CD14-positive monocyte (primary cell): ENCODE data around the gene UBA1. TPM values are rescaled to one million over a fixed set of nuclear protein-coding genes. Genes with fewer than 3 reads are reported as not detected.

Experiments used
- DNase-seq, 3 donors: peaks; one replicate each; pipeline ENCODE4 v3.0.0-alpha.2; 2011 to 2022
- H2AFZ ChIP-seq: 2 replicates; pipeline ENCODE4 v1.6.0; 2012; ENCODE audit warnings: mild to moderate bottlenecking, low read depth, low read length, inconsistent platforms; ENCODE audit not compliant: insufficient read depth, poor library complexity, severe bottlenecking
- H3K27ac ChIP-seq, 2 donors: 1 replicate in 1 of 2; 2 replicates in 1 of 2; pipeline ENCODE4 v1.5.1; 2012 to 2013; ENCODE audit warnings: low read length in 2 of 2, control low read depth in 1 of 2, inconsistent platforms in 1 of 2, low read depth in 1 of 2, mild to moderate bottlenecking in 1 of 2
- H3K27me3 ChIP-seq, 2 donors: one replicate each; pipeline versions ENCODE4 v1.6.0 to v1.6.1; 2011 to 2013; ENCODE audit warnings: low read length in 2 of 2; ENCODE audit not compliant: control insufficient read depth in 2 of 2, insufficient read depth in 2 of 2
- H3K36me3 ChIP-seq, 2 donors: replicated peaks in 1 of 2; 1 replicate in 1 of 2; 2 replicates in 1 of 2; pipeline versions ENCODE4 v1.5.1 to v1.6.1; 2012 to 2013; ENCODE audit warnings: low read length in 2 of 2, control low read depth in 1 of 2, inconsistent platforms in 1 of 2, mild to moderate bottlenecking in 1 of 2; ENCODE audit not compliant: insufficient read depth in 2 of 2, control insufficient read depth in 1 of 2
- H3K4me1 ChIP-seq, 2 donors: 1 replicate in 1 of 2; 2 replicates in 1 of 2; pipeline versions ENCODE4 v1.5.1 to v1.6.1; 2012 to 2013; ENCODE audit warnings: low read length in 2 of 2, control low read depth in 1 of 2, inconsistent platforms in 1 of 2, mild to moderate bottlenecking in 1 of 2, moderate library complexity in 1 of 2; ENCODE audit not compliant: insufficient read depth in 2 of 2, control insufficient read depth in 1 of 2
- H3K4me2 ChIP-seq: replicated peaks from 2 replicates; pipeline ENCODE3; 2012; ENCODE audit warnings: low read length, moderate library complexity, mild to moderate bottlenecking; ENCODE audit not compliant: poor library complexity, severe bottlenecking; ENCODE audit errors: extremely low read depth
- H3K4me3 ChIP-seq, 3 experiments: fragments of 200-600 bp in 1 of 3; sonication (generic) in 1 of 3; replicated peaks in 1 of 3; 1 replicate in 2 of 3; 2 replicates in 1 of 3; pipeline ENCODE4 v1.5.1; 2011 to 2013; ENCODE audit warnings: low read length in 3 of 3, mild to moderate bottlenecking in 3 of 3, control low read depth in 2 of 3, low read depth in 2 of 3, inconsistent platforms in 1 of 3, moderate library complexity in 1 of 3
- H3K79me2 ChIP-seq: 2 replicates; pipeline ENCODE4 v1.6.0; 2012; ENCODE audit warnings: mild to moderate bottlenecking, control low read depth, inconsistent platforms, low read length, moderate library complexity; ENCODE audit not compliant: insufficient read depth
- H3K9ac ChIP-seq: 2 replicates; pipeline ENCODE4 v1.6.0; 2017; ENCODE audit warnings: low read length, mild to moderate bottlenecking; ENCODE audit not compliant: insufficient read depth, poor library complexity, severe bottlenecking
- H3K9me3 ChIP-seq, 2 donors: replicated peaks in 1 of 2; 1 replicate in 1 of 2; 2 replicates in 1 of 2; pipeline versions ENCODE4 v1.5.1 to v1.6.1; 2012 to 2013; ENCODE audit warnings: low read length in 2 of 2, control low read depth in 1 of 2; ENCODE audit not compliant: control insufficient read depth in 1 of 2, insufficient read depth in 1 of 2
- H4K20me1 ChIP-seq: 2 replicates; pipeline ENCODE4 v1.6.0; 2012; ENCODE audit warnings: mild to moderate bottlenecking, low read length, control low read depth, moderate library complexity; ENCODE audit not compliant: insufficient read depth
- H3K27ac Mint-ChIP-seq, 7 donors: one replicate each; pipeline ENCODE4 v1.8.0; 2020; ENCODE audit warnings: mild to moderate bottlenecking in 7 of 7, mixed read lengths in 7 of 7, moderate library complexity in 6 of 7, inconsistent platforms in 2 of 7
- H3K27me3 Mint-ChIP-seq, 3 donors: one replicate each; pipeline ENCODE4 v1.8.0; 2021 to 2022; ENCODE audit warnings: low read depth in 3 of 3, mild to moderate bottlenecking in 3 of 3, mixed read lengths in 3 of 3, moderate library complexity in 3 of 3, inconsistent platforms in 1 of 3
- H3K36me3 Mint-ChIP-seq, 2 donors: one replicate each; pipeline ENCODE4 v1.8.0; 2020; ENCODE audit warnings: mixed read lengths in 2 of 2, inconsistent platforms in 1 of 2, mild to moderate bottlenecking in 1 of 2
- H3K4me1 Mint-ChIP-seq: one replicate; pipeline ENCODE4 v1.8.0; 2020; ENCODE audit warnings: mild to moderate bottlenecking, mixed read lengths
- H3K4me3 Mint-ChIP-seq, 2 donors: one replicate each; pipeline ENCODE4 v1.8.0; 2020; ENCODE audit warnings: mild to moderate bottlenecking in 2 of 2, mixed read lengths in 2 of 2, moderate library complexity in 1 of 2
- H3K9me3 Mint-ChIP-seq, 7 donors: one replicate each; pipeline ENCODE4 v1.8.0; 2020 to 2022; ENCODE audit warnings: mixed read lengths in 7 of 7, mild to moderate bottlenecking in 6 of 7, moderate library complexity in 6 of 7, inconsistent platforms in 2 of 7
- CTCF ChIP-seq: fragments of 200-600 bp; IDR thresholded peaks from one replicate; pipeline ENCODE4 v1.8.0; 2022; ENCODE audit warnings: antibody characterized with exemption, mild to moderate bottlenecking
- WGBS: methylation state at CpG from one replicate; pipeline ENCODE4 v1.1.5; 2013; ENCODE audit warnings: missing lambda C conversion rate; ENCODE audit not compliant: insufficient coverage; 5-methylcytosine and 5-hydroxymethylcytosine counted together
- intact Hi-C, 2 donors: fragments of 100-400 bp; cut with micrococcal nuclease; formaldehyde crosslinking; loops; one replicate each; pipeline versions ENCODE4 v1.15.0 to v1.15.1; 2023
- polyA plus RNA-seq, 3 donors: library from polyadenylated mRNA; depleted of rRNA in 1 of 3; unstranded in 2 of 3; stranded (reverse) in 1 of 3; fragments of 300-500 nt in 2 of 3; fragments of >200 nt in 1 of 3; fragmentation: Illumina TruSeq in 2 of 3; gene quantifications; 1 replicate in 2 of 3; 2 replicates in 1 of 3; pipeline ENCODE4 v1.2.3, GENCODE V29; 2012 to 2021

The UBA1 gene
- polyA plus RNA-seq, 3 donors = 125 to 157 (median 150) TPM

- H3K4me3 ChIP-seq = no peak overlapping the region
- no peak for TF ChIP-seq CTCF
- no peaks in the 10 kb centered on the region for H3K9me3 Mint-ChIP-seq
- peaks cover 85% of the 10 kb centered on the region for H4K20me1 ChIP-seq
- H3K36me3 Mint-ChIP-seq = peaks cover 65 to 93% of the 10 kb centered on the region in 2 donors
- no peaks in the 10 kb centered on the region for H3K9me3 ChIP-seq
- peaks cover 53% of the 10 kb centered on the region for H3K79me2 ChIP-seq
- no peak for DNase-seq
- H3K27ac Mint-ChIP-seq = peak overlapping the region in 2 of 7 donors; percentile 26 to 33
- H3K4me1 ChIP-seq = peaks cover 28 to 29% of the 10 kb centered on the region in 2 donors
- H3K4me3 Mint-ChIP-seq = no peak overlapping the region
- peaks cover 60 to 78% of the 10 kb centered on the region in 2 donors for H3K36me3 ChIP-seq
- peaks cover 0 to 21% (median 0%) of the 10 kb centered on the region in 3 donors for H3K27me3 Mint-ChIP-seq
- peaks cover 32% of the 10 kb centered on the region for H3K4me1 Mint-ChIP-seq
- H2AFZ ChIP-seq = no peak overlapping the region
- H3K27me3 ChIP-seq = no peaks in the 10 kb centered on the region
- H3K27ac ChIP-seq = no peak overlapping the region
- WGBS = 98% methylated on average over 8 of the region's 10 CpGs
- no peak overlapping the region for H3K9ac ChIP-seq
- intact Hi-C loops = loop anchor here (10.0 kb wide), 3 partner anchors 186 to 636 kb away; partner anchors contain the start of gene ZNF81 (in 1 of the 2)
- H3K4me2 ChIP-seq = no peak overlapping the region
Measured at GRCh38 chrX:47199286-47199685, 5.7 kb downstream of the UBA1 start.

- H3K27ac Mint-ChIP-seq = peak overlapping the region in 3 of 7 donors; percentile 16 to 79 (median 32)
- WGBS = 100% methylated on average over 3 of the region's 9 CpGs
- Histone ChIP-seq H4K20me1 (peaks cover 96% of the 10 kb centered on the region), H3K9me3 (no peaks in the 10 kb centered on the region), H3K79me2 (peaks cover 40% of the 10 kb centered on the region), H3K4me2 (no peak overlapping the region), H3K4me3 (no peak overlapping the region), H3K27ac (no peak overlapping the region), H2AFZ (no peak overlapping the region), H3K27me3 (no peaks in the 10 kb centered on the region), H3K9ac (no peak overlapping the region), H3K4me1 (peaks cover 16% of the 10 kb centered on the region in 2 donors), H3K36me3 (peaks cover 71 to 91% of the 10 kb centered on the region in 2 donors)
- peaks cover 76 to 99% of the 10 kb centered on the region in 2 donors for H3K36me3 Mint-ChIP-seq
- intact Hi-C loops = no loop called here
- H3K4me3 Mint-ChIP-seq = no peak overlapping the region
- TF ChIP-seq CTCF = no peak
- H3K4me1 Mint-ChIP-seq = peaks cover 20% of the 10 kb centered on the region
- H3K27me3 Mint-ChIP-seq = peaks cover 0 to 21% (median 0%) of the 10 kb centered on the region in 3 donors
- no peak for DNase-seq
- no peaks in the 10 kb centered on the region for H3K9me3 Mint-ChIP-seq
Measured at GRCh38 chrX:47200385-47201150, 6.9 kb downstream of the UBA1 start.
